HCT116 (cell line): ENCODE measurements around the gene ZNF552. TPM values are rescaled to one million over a fixed set of nuclear protein-coding genes. Genes with fewer than 3 reads are reported as not detected.

Experiments used
- ATAC-seq: fragments of 200-7000 bp; cut with Tn5 transposase; 2 replicates; pipeline ENCODE4 v1.9.1; 2020; ENCODE audit warnings: mild to moderate bottlenecking, moderate library complexity
- BruUV-seq: library from RNA; stranded (reverse); fragments of 400-500 nt; replicated peaks from 2 replicates; lab custom pipeline; 2021; lab: Mats Ljungman, UMichigan
- CTCF ChIA-PET: fragments of 300-600 bp; sonication (Branson Sonifier 250); formaldehyde crosslinking; loops from one replicate; lab custom pipeline; 2021; ENCODE audit warnings: antibody characterized with exemption; lab: Charles Lee
- POLR2A ChIA-PET: fragments of 300-600, 350-600 bp; sonication (Branson Sonifier 250); formaldehyde crosslinking; loops from one replicate; lab custom pipeline; 2021; ENCODE audit warnings: antibody characterized with exemption; lab: Charles Lee
- RAD21 ChIA-PET, 2 experiments: fragments of 300-600 bp; sonication (Branson Sonifier 250); formaldehyde crosslinking; loops; one replicate each; lab custom pipeline; 2023; ENCODE audit warnings: low total read pairs in 2 of 2; ENCODE audit not compliant: uncharacterized antibody in 2 of 2, unreplicated experiment in 2 of 2, low non-redundant PET in 1 of 2; lab: Charles Lee
- DNase-seq: peaks from one replicate; pipeline ENCODE4 v3.0.0-alpha.2; 2010; ENCODE audit warnings: low read depth, low spot score
- H2AFZ ChIP-seq: fragments of 200-600 bp; shearing (Covaris generic), sonication (generic); 2 replicates; pipeline ENCODE4 v1.6.1; 2017; ENCODE audit warnings: low read depth, mixed run types, mixed read lengths, antibody characterized with exemption, low read length; ENCODE audit not compliant: poor library complexity, severe bottlenecking
- H3K27ac ChIP-seq: 2 replicates; pipeline ENCODE4 v1.5.1; 2012; ENCODE audit warnings: low read depth, low read length
- H3K27me3 ChIP-seq: fragments of 200-600 bp; sonication (generic); 2 replicates; pipeline ENCODE4 v1.6.1; 2016; ENCODE audit warnings: mixed run types, low read length, mixed read lengths; ENCODE audit not compliant: insufficient read depth
- H3K36me3 ChIP-seq, 2 experiments: fragments of 200-500 bp in 1 of 2; fragments of 200-600 bp in 1 of 2; sonication (Bioruptor generic) in 1 of 2; sonication (generic) in 1 of 2; 2 replicates each; pipeline versions ENCODE4 v1.5.1 to v1.6.1; 2014 to 2016; ENCODE audit warnings: low read length in 2 of 2, inconsistent platforms in 1 of 2, mixed read lengths in 1 of 2, mixed run types in 1 of 2; ENCODE audit not compliant: insufficient read depth in 2 of 2, control insufficient read depth in 1 of 2
- H3K4me1 ChIP-seq, 2 experiments: fragments of 200-600 bp in 1 of 2; sonication (generic) in 1 of 2; 2 replicates each; pipeline versions ENCODE4 v1.5.1 to v1.6.1; 2012 to 2017; ENCODE audit warnings: low read length in 2 of 2, inconsistent platforms in 1 of 2, mild to moderate bottlenecking in 1 of 2, mixed read lengths in 1 of 2, mixed run types in 1 of 2, moderate library complexity in 1 of 2; ENCODE audit not compliant: insufficient read depth in 2 of 2, control insufficient read depth in 1 of 2
- H3K4me2 ChIP-seq: fragments of 200-600 bp; sonication (generic); 2 replicates; pipeline ENCODE4 v1.6.1; 2017; ENCODE audit warnings: mixed run types, low read length, mixed read lengths
- H3K4me3 ChIP-seq, 2 experiments: fragments of 200-600 bp in 1 of 2; sonication (generic) in 1 of 2; replicated peaks in 1 of 2; 2 replicates each; pipeline ENCODE4 v1.5.1; 2011 to 2016; ENCODE audit warnings: low read length in 2 of 2, control low read depth in 1 of 2, low read depth in 1 of 2, mild to moderate bottlenecking in 1 of 2, mixed read lengths in 1 of 2, mixed run types in 1 of 2
- H3K79me2 ChIP-seq: fragments of 200-600 bp; sonication (generic); 2 replicates; pipeline ENCODE4 v1.6.1; 2017; ENCODE audit warnings: mild to moderate bottlenecking, mixed run types, low read length, moderate library complexity, mixed read lengths; ENCODE audit not compliant: insufficient read depth
- H3K9ac ChIP-seq: fragments of 200-600 bp; sonication (generic); 2 replicates; pipeline ENCODE4 v1.6.1; 2016; ENCODE audit warnings: low read length, mixed read lengths
- H3K9me2 ChIP-seq: fragments of 200-600 bp; sonication (generic), shearing (Covaris generic); 2 replicates; pipeline ENCODE4 v1.6.1; 2017; ENCODE audit warnings: mixed run types, mild to moderate bottlenecking, moderate library complexity; ENCODE audit not compliant: insufficient read depth
- H3K9me3 ChIP-seq, 2 experiments: fragments of 200-500 bp in 1 of 2; fragments of 200-600 bp in 1 of 2; sonication (Bioruptor generic) in 1 of 2; sonication (generic) in 1 of 2; 2 replicates each; pipeline ENCODE4 v1.6.1; 2014 to 2017; ENCODE audit warnings: low read length in 2 of 2, mixed read lengths in 2 of 2, inconsistent platforms in 1 of 2, low read depth in 1 of 2, mild to moderate bottlenecking in 1 of 2, mixed run types in 1 of 2, moderate library complexity in 1 of 2; ENCODE audit not compliant: control insufficient read depth in 1 of 2, insufficient read depth in 1 of 2
- H4K20me1 ChIP-seq: fragments of 200-600 bp; sonication (generic), shearing (Covaris generic); 2 replicates; pipeline ENCODE4 v1.6.1; 2017; ENCODE audit warnings: mixed run types, mild to moderate bottlenecking, moderate library complexity; ENCODE audit not compliant: insufficient read depth
- ATF3 ChIP-seq: IDR thresholded peaks from 2 replicates; pipeline ENCODE4 v1.6.1; 2012
- CBX3 ChIP-seq: IDR thresholded peaks from 2 replicates; pipeline ENCODE4 v1.6.1; 2012; ENCODE audit warnings: low read depth
- CEBPB ChIP-seq: IDR thresholded peaks from 2 replicates; pipeline ENCODE4 v1.6.1; 2012; ENCODE audit warnings: low read depth
- EGR1 ChIP-seq: IDR thresholded peaks from 2 replicates; pipeline ENCODE4 v1.6.1; 2012; ENCODE audit warnings: low read depth
- ELF1 ChIP-seq: IDR thresholded peaks from 2 replicates; pipeline ENCODE4 v1.6.1; 2012; ENCODE audit warnings: low read depth, borderline replicate concordance
- EZH2 ChIP-seq: fragments of 200-600 bp; sonication (generic); IDR thresholded peaks from 2 replicates; pipeline ENCODE4 v1.6.1; 2017; ENCODE audit warnings: antibody characterized with exemption, mixed run types
- EZH2phosphoT487 ChIP-seq: fragments of 200-600 bp; IDR thresholded peaks from 2 replicates; pipeline ENCODE4 v1.6.1; 2018; ENCODE audit warnings: antibody characterized with exemption, borderline replicate concordance
- FOSL1 ChIP-seq: IDR thresholded peaks from 2 replicates; pipeline ENCODE4 v1.6.1; 2012; ENCODE audit warnings: low read depth
- POLR2A ChIP-seq: IDR thresholded peaks from 2 replicates; pipeline ENCODE4 v1.7.0; 2011; ENCODE audit warnings: borderline replicate concordance; ENCODE audit not compliant: insufficient read depth, insufficient read length; ENCODE audit errors: extremely low read depth
- POLR2AphosphoS5 ChIP-seq: IDR thresholded peaks from 2 replicates; pipeline ENCODE4 v1.6.1; 2011; ENCODE audit warnings: mild to moderate bottlenecking, low read depth, low read length, moderate library complexity
- RAD21 ChIP-seq: IDR thresholded peaks from 2 replicates; pipeline ENCODE4 v1.6.1; 2012; ENCODE audit warnings: low read depth, mild to moderate bottlenecking
- REST ChIP-seq: IDR thresholded peaks from 2 replicates; pipeline ENCODE4 v1.6.1; 2012; ENCODE audit warnings: low read depth
- SIN3A ChIP-seq: IDR thresholded peaks from 2 replicates; pipeline ENCODE4 v1.6.1; 2012; ENCODE audit warnings: low read depth
- SP1 ChIP-seq: IDR thresholded peaks from 2 replicates; pipeline ENCODE4 v1.6.1; 2012; ENCODE audit warnings: low read depth
- SRF ChIP-seq: IDR thresholded peaks from 2 replicates; pipeline ENCODE4 v1.6.1; 2012; ENCODE audit warnings: low read depth
- TCF7L2 ChIP-seq: IDR thresholded peaks from 2 replicates; pipeline ENCODE4 v1.7.0; 2011; ENCODE audit warnings: borderline replicate concordance, inconsistent platforms; ENCODE audit not compliant: insufficient read depth, insufficient read length; ENCODE audit errors: extremely low read depth
- ZBTB33 ChIP-seq: IDR thresholded peaks from 2 replicates; pipeline ENCODE4 v1.6.1; 2011; ENCODE audit warnings: mild to moderate bottlenecking, low read length, moderate library complexity; ENCODE audit not compliant: insufficient replicate concordance; ENCODE audit errors: extremely low read depth
- ZFX ChIP-seq: fragments of 450-650 bp; IDR thresholded peaks from 2 replicates; pipeline ENCODE4 v1.6.1; 2017
- ZNF274 ChIP-seq: fragments of 200-500 bp; sonication (Bioruptor generic); IDR thresholded peaks from 2 replicates; pipeline ENCODE4 v1.6.1; 2014; ENCODE audit warnings: mild to moderate bottlenecking, low read depth, low read length, inconsistent platforms
- intact Hi-C: fragments of 100-400 bp; cut with micrococcal nuclease; formaldehyde crosslinking; loops from 2 replicates; pipeline ENCODE4 v1.10.0; 2022
- total RNA-seq: library from RNA; stranded (reverse); gene quantifications from one replicate; pipeline ENCODE4 v1.2.1, GENCODE V29; 2021; ENCODE audit not compliant: unreplicated experiment

ZNF552 gene
- total RNA-seq, 1 experiment from 2014 or later, result 7.1 TPM

GRCh38 chr19:57788114-57788692, 26.5 kb downstream of the ZNF552 start:
- Histone ChIP-seq H3K9me2 (no peaks in the 10 kb centered on the region), H2AFZ (no peak overlapping the region), H3K9ac (no peak overlapping the region), H3K36me3 (peaks cover 0 to 8% of the 10 kb centered on the region in 2 experiments; a peak in 1 of 4 replicates), H3K4me3 (no peak overlapping the region), H4K20me1 (no peaks in the 10 kb centered on the region), H3K4me2 (no peak overlapping the region), H3K9me3 (peaks cover 0 to 9% of the 10 kb centered on the region in 2 experiments; a peak in 1 of 4 replicates), H3K27ac (no peak overlapping the region)
- DNase-seq (no peak), ATAC-seq (no peak)
- POLR2A ChIA-PET, result no interaction called here
- BruUV-seq, result no TSS peak
- CTCF ChIA-PET, result no interaction called here
- intact Hi-C loops, result no loop called here
- TF ChIP-seq RAD21, result no peak
- no peak for TF ChIP-seq FOSL1
- no peak for TF ChIP-seq ZNF274
- TF ChIP-seq SRF, result no peak
- no peak for TF ChIP-seq POLR2A
- TF ChIP-seq TCF7L2, result no peak
- no peak for TF ChIP-seq ZFX
- no peak for TF ChIP-seq EGR1
- no peak for TF ChIP-seq CEBPB
- TF ChIP-seq SIN3A, result no peak
- TF ChIP-seq ZBTB33, result no peak
- TF ChIP-seq POLR2AphosphoS5, result no peak
- no peak for TF ChIP-seq REST
- TF ChIP-seq EZH2phosphoT487, result no peak
- no peak for TF ChIP-seq CBX3
- TF ChIP-seq ELF1, result no peak
- no peak for TF ChIP-seq SP1
- no peak for TF ChIP-seq ATF3
- no peak for TF ChIP-seq EZH2
- TF ChIP-seq, all 23 proteins: peak for 0
- RAD21 ChIA-PET, result no interaction called here
- H3K4me1 ChIP-seq, result no peaks in the 10 kb centered on the region
- H3K79me2 ChIP-seq, result no peaks in the 10 kb centered on the region
- H3K27me3 ChIP-seq, result no peaks in the 10 kb centered on the region
